Ovary (tissue), 3 donors: ENCODE data around the gene JARID2.

Experiments
- EP300 ChIP-seq: sonication (generic); formaldehyde crosslinking; IDR thresholded peaks from one replicate; pipeline ENCODE4 v1.6.1; 2017; ENCODE audit warnings: antibody characterized with exemption
- POLR2A ChIP-seq: fragments of 450-650 bp; IDR thresholded peaks from one replicate; pipeline ENCODE4 v1.6.1; 2017; ENCODE audit warnings: antibody characterized with exemption, mild to moderate bottlenecking, moderate library complexity
- TF ChIP-seq, protein P1 (sequence below), 3 donors: fragments of 450-650 bp in 2 of 3; fragments of 200-600 bp in 1 of 3; IDR thresholded peaks; one replicate each; pipeline versions ENCODE4 v1.5.1 to v1.8.0; 2016 to 2022; ENCODE audit warnings: antibody characterized with exemption in 3 of 3, mild to moderate bottlenecking in 1 of 3
- donor health status: DM: no; HTN: no; CAD: no.

DNA sequence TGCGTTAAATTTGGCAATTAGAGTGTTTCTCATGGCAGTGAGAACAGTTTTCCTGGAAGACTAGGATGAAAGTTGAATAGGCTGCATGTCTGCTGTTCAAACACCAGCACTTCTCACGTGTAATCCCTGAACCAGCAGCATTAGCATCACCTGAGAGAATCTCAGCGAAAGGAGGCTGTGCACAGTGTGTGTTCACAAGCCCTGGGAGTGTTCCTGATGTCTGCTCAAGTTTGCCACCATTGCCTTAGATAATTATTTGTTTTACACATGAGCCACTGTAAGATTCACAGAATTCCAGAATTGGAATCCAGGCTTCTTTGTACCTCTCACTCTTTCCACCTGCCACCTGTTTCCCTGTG is 117.3 kb downstream of the JARID2 start:
- TF ChIP-seq POLR2A (no peak), EP300 (no peak)
- TF ChIP-seq, protein P1, sequence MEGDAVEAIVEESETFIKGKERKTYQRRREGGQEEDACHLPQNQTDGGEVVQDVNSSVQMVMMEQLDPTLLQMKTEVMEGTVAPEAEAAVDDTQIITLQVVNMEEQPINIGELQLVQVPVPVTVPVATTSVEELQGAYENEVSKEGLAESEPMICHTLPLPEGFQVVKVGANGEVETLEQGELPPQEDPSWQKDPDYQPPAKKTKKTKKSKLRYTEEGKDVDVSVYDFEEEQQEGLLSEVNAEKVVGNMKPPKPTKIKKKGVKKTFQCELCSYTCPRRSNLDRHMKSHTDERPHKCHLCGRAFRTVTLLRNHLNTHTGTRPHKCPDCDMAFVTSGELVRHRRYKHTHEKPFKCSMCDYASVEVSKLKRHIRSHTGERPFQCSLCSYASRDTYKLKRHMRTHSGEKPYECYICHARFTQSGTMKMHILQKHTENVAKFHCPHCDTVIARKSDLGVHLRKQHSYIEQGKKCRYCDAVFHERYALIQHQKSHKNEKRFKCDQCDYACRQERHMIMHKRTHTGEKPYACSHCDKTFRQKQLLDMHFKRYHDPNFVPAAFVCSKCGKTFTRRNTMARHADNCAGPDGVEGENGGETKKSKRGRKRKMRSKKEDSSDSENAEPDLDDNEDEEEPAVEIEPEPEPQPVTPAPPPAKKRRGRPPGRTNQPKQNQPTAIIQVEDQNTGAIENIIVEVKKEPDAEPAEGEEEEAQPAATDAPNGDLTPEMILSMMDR (IDR thresholded peaks at IDR 0.05): no peak
